BJ (cell line): ENCODE results near the gene HOXD3. TPM values are rescaled to one million over a fixed set of nuclear protein-coding genes. Genes with fewer than 3 reads are reported as not detected.

ENCODE experiments used
- CTCF ChIA-PET: fragments of 350-600 bp; formaldehyde crosslinking; extraction: SDS; loops from one replicate; lab custom pipeline; 2021; ENCODE audit warnings: antibody characterized with exemption, inconsistent platforms; lab: Yijun Ruan, JAX
- POLR2A ChIA-PET: fragments of 300-600 bp; sonication (Branson Sonifier 250); formaldehyde crosslinking; extraction: SDS; loops from one replicate; lab custom pipeline; 2021; ENCODE audit warnings: antibody characterized with exemption; lab: Charles Lee
- DNase-seq: peaks from one replicate; pipeline ENCODE4 v3.0.0-alpha.2; 2011; ENCODE audit warnings: low read depth
- H3K27me3 ChIP-seq: 2 replicates; pipeline ENCODE4 v1.6.0; 2011; ENCODE audit warnings: low read length; ENCODE audit not compliant: control insufficient read depth, insufficient read depth
- H3K36me3 ChIP-seq: 2 replicates; pipeline ENCODE4 v1.5.1; 2011; ENCODE audit warnings: low read length; ENCODE audit not compliant: control insufficient read depth, insufficient read depth
- H3K4me3 ChIP-seq: 2 replicates; pipeline ENCODE4 v1.5.1; 2011; ENCODE audit warnings: low read depth, mild to moderate bottlenecking, control low read depth, low read length
- polyA plus RNA-seq: library from polyadenylated mRNA; depleted of rRNA; stranded (reverse); fragments of >200 nt; gene quantifications from 2 replicates; pipeline ENCODE4 v1.2.3, GENCODE V29; 2011
- TF ChIP-seq, protein P1 (sequence below): IDR thresholded peaks from 2 replicates; pipeline ENCODE4 v1.5.1; 2011; ENCODE audit warnings: low read depth, mild to moderate bottlenecking, control low read depth, inconsistent platforms, low read length, moderate library complexity; ENCODE audit not compliant: insufficient read depth

Gene HOXD3
- polyA plus RNA-seq, 1 experiment: not detected

DNA sequence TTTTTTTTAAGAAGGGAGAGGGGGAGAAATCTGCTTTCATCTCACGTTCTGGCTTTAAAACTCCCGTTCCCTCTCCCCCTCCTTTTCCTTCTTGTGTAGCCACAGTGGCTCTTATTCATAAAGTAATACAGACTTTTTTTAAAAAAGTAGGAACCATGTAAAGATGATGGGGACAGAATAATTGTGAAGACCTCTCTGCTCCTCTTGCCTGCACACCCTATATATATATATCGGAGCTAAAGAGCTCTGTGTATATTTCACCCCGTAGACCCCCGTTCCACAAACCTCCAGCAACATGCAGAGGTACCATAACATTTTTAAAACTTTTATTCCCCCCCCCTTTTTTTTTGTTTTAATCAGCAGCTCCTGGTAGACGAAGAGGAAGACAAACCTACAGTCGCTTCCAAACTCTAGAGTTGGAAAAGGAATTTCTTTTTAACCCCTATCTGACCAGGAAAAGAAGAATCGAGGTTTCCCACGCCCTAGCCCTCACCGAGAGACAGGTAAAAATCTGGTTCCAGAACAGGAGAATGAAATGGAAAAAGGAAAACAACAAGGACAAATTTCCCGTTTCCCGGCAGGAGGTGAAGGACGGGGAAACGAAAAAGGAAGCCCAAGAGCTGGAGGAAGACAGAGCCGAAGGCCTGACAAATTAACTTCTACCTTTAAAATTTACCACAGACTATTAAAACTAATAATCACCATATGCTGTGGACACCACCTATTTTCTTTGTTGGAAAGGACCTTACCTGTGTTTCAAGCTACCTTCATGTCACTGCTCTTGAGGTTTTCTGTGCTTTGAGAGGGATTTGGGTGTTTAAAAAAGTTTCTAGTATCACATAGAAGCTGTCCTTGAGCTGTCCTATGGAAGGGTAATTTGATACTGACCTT is 25.9 kb upstream of the HOXD3 start:
- CTCF ChIA-PET: interaction anchor here (0.9 to 9.3 kb wide), 8 partner anchors 9 to 1017 kb away, joined by 3 to 149 read pairs (median 10); no protein-coding TSS in a partner anchor
- TF ChIP-seq, protein P1, sequence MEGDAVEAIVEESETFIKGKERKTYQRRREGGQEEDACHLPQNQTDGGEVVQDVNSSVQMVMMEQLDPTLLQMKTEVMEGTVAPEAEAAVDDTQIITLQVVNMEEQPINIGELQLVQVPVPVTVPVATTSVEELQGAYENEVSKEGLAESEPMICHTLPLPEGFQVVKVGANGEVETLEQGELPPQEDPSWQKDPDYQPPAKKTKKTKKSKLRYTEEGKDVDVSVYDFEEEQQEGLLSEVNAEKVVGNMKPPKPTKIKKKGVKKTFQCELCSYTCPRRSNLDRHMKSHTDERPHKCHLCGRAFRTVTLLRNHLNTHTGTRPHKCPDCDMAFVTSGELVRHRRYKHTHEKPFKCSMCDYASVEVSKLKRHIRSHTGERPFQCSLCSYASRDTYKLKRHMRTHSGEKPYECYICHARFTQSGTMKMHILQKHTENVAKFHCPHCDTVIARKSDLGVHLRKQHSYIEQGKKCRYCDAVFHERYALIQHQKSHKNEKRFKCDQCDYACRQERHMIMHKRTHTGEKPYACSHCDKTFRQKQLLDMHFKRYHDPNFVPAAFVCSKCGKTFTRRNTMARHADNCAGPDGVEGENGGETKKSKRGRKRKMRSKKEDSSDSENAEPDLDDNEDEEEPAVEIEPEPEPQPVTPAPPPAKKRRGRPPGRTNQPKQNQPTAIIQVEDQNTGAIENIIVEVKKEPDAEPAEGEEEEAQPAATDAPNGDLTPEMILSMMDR: no peak
- POLR2A ChIA-PET: no interaction called here
- Histone ChIP-seq H3K36me3 (no peaks in the 10 kb centered on the region), H3K4me3 (peak overlapping the region; percentile 42), H3K27me3 (peaks cover 41% of the 10 kb centered on the region)
- no peak for DNase-seq

DNA sequence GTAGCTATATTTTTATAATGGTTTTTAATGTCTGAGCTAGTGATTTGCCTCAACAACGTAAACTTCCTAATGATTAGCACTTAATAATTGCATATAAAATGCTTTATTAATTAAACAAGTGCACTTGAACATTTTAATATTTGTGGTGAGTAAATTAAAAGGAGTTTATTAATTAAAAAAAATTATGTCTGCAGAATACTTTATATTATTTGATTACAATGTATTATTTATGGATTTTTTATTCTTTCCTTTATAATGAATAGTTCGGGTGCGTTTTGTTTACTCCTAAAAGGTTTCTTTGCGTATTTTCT is 25.3 kb upstream of the HOXD3 start:
- Histone ChIP-seq H3K4me3 (no peak overlapping the region), H3K36me3 (no peaks in the 10 kb centered on the region), H3K27me3 (peaks cover 46% of the 10 kb centered on the region)
- TF ChIP-seq, protein P1: no peak
- CTCF ChIA-PET: interaction anchor here (0.7 to 9.3 kb wide), 7 partner anchors 9 to 1016 kb away, joined by 3 to 149 read pairs (median 6); no protein-coding TSS in a partner anchor
- POLR2A ChIA-PET: no interaction called here
- no peak for DNase-seq

DNA sequence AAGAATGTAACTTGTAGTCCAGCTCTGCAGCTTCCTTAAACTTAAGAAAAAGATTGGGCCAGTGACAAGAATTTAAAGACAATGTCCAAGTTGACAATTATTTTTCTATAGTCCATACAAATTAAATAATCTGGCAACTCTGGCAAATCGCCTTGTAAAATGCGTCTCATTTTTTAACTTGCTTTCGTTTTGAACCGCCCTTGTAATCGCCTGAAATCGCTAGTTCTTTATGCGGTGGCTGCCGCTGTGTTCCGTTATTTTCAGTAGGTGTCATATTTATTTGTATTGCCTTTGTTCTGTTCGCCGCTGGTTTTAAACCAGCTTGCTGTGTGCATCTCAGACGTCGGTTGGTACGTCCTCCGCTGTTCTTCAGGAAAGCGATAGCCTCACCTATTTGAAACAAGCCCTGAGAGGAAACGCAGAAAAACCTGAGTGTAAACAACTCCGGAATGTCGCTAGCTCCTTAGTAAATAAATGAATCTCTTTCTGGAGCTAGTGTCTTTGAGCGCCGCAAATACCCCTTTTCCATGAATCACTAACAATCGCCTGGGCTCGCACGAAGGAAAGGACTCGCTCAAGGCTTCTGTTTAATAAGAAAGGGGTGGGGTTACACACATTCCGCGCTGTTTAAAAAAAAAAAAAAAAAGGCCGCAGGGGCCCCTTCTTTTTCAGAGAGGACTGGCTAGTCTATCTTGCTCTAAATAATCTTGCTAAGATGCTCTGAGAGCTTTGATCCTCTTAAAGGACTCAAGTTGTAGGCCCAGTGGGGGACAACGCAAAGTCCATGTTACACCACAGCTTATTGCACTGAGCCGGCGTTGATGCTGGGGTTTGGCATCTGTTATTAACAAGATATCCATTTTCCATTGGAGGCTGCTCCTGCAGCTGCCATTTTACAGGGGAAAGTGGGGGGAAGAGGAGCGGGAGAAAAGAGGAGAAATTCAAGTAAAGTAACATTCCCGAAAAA is 24.6 kb upstream of the HOXD3 start:
- H3K4me3 ChIP-seq: no peak overlapping the region
- no peak for DNase-seq

DNA sequence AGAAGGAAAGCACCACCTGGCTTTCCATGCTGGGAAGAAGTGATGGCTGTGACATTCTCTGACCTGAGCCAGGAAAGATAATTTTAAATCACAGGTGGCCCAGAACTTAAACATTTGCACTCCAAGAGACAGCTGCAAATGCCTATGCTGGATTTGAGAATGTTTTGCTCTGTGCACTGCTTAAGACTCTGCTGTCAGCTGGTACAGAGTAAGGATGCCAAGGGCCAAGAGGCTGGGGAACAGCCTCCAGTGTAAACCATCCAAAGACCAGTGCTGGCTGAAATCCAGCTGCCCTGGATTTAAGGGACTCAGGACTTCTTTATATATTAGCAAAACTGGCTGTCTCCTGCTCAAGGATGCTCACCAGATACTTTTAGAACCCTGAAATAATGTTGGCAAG is 23.7 kb upstream of the HOXD3 start:
- TF ChIP-seq, protein P1: no peak
- ChIA-PET POLR2A (no interaction called here), CTCF (interaction anchor here (0.8 to 9.3 kb wide), 8 partner anchors 420 to 681 kb away, joined by 3 to 149 read pairs (median 4); no protein-coding TSS in a partner anchor)
- peaks cover 50% of the 10 kb centered on the region for H3K27me3 ChIP-seq
- H3K36me3 ChIP-seq: no peaks in the 10 kb centered on the region
- no peak overlapping the region for H3K4me3 ChIP-seq
- DNase-seq: no peak

More for the DNA sequence above, 24.6 kb upstream of the HOXD3 start:
- Histone ChIP-seq H3K36me3 (no peaks in the 10 kb centered on the region), H3K27me3 (peaks cover 50% of the 10 kb centered on the region)
- CTCF ChIA-PET: interaction anchor here (0.7 to 9.3 kb wide), 12 partner anchors 8 to 1016 kb away, joined by 3 to 149 read pairs (median 4); no protein-coding TSS in a partner anchor
- POLR2A ChIA-PET: no interaction called here
- TF ChIP-seq, protein P1: no peak
